B cell (primary cell): ENCODE results near the gene TNFRSF12A. TPM values are rescaled to one million over a fixed set of nuclear protein-coding genes. Genes with fewer than 3 reads are reported as not detected.

Source experiments
- ATAC-seq: fragments of 200-7000 bp; cut with Tn5 transposase; one replicate; pipeline ENCODE4 v1.10.0; 2021; ENCODE audit warnings: low read depth, mild to moderate bottlenecking, moderate number of reproducible peaks, moderate library complexity
- CTCF ChIA-PET: fragments of 350-600 bp; sonication (Branson Sonifier 250); formaldehyde crosslinking; loops from one replicate; lab custom pipeline; 2021; ENCODE audit warnings: antibody characterized with exemption, inconsistent platforms; lab: Charles Lee
- POLR2A ChIA-PET: fragments of 350-600 bp; sonication (Branson Sonifier 250); formaldehyde crosslinking; loops from one replicate; lab custom pipeline; 2021; ENCODE audit warnings: antibody characterized with exemption; lab: Charles Lee
- DNase-seq: peaks from one replicate; pipeline ENCODE4 v3.0.0; 2013
- H2AFZ ChIP-seq: 2 replicates; pipeline ENCODE4 v1.6.1; 2012; ENCODE audit warnings: mild to moderate bottlenecking, low read depth, low read length; ENCODE audit not compliant: insufficient read depth, poor library complexity, severe bottlenecking
- H3K27ac ChIP-seq, 2 donors: 1 replicate in 1 of 2; 2 replicates in 1 of 2; pipeline ENCODE4 v1.5.1; 2012 to 2013; ENCODE audit warnings: low read length in 2 of 2, mild to moderate bottlenecking in 2 of 2, moderate library complexity in 1 of 2
- H3K27me3 ChIP-seq, 4 experiments: fragments of 200-600 bp in 1 of 4; sonication (generic) in 1 of 4; replicated peaks in 1 of 4; 1 replicate in 2 of 4; 2 replicates in 2 of 4; pipeline versions ENCODE4 v1.6.1 to v1.7.0; 2013 to 2016; ENCODE audit warnings: low read length in 3 of 4, mild to moderate bottlenecking in 2 of 4, mixed read lengths in 1 of 4, moderate library complexity in 1 of 4; ENCODE audit not compliant: insufficient read depth in 4 of 4, control insufficient read depth in 3 of 4; ENCODE audit errors: control extremely low read depth in 1 of 4
- H3K36me3 ChIP-seq, 2 experiments: replicated peaks in 1 of 2; 1 replicate in 1 of 2; 2 replicates in 1 of 2; pipeline versions ENCODE4 v1.6.1 to v1.7.1; 2013; ENCODE audit warnings: low read length in 1 of 2; ENCODE audit not compliant: insufficient read depth in 2 of 2, control insufficient read depth in 1 of 2; ENCODE audit errors: control extremely low read depth in 1 of 2, extremely low read depth in 1 of 2
- H3K4me1 ChIP-seq, 2 donors: fragments of 200-600 bp in 1 of 2; sonication (generic) in 1 of 2; 1 replicate in 1 of 2; 2 replicates in 1 of 2; pipeline versions ENCODE4 v1.5.1 to v1.6.1; 2013 to 2017; ENCODE audit warnings: low read length in 2 of 2; ENCODE audit not compliant: control insufficient read depth in 2 of 2, insufficient read depth in 2 of 2
- H3K4me2 ChIP-seq: replicated peaks from 2 replicates; pipeline ENCODE3; 2012; ENCODE audit warnings: mild to moderate bottlenecking, low read depth, low read length; ENCODE audit not compliant: poor library complexity, severe bottlenecking
- H3K4me3 ChIP-seq, 5 experiments: fragments of 200-600 bp in 1 of 5; sonication (generic) in 1 of 5; 1 replicate in 3 of 5; 2 replicates in 2 of 5; pipeline versions ENCODE4 v1.5.1 to v1.7.0; 2011 to 2016; ENCODE audit warnings: low read length in 4 of 5, mild to moderate bottlenecking in 4 of 5, low read depth in 2 of 5, control low read depth in 1 of 5, moderate library complexity in 1 of 5; ENCODE audit not compliant: insufficient read depth in 1 of 5; ENCODE audit errors: control extremely low read depth in 1 of 5, extremely low read depth in 1 of 5
- H3K79me2 ChIP-seq: fragments of 200-600 bp; sonication (generic); one replicate; pipeline ENCODE4 v1.6.0; 2016; ENCODE audit warnings: low read length; ENCODE audit not compliant: control insufficient read depth, insufficient read depth
- H3K9ac ChIP-seq: fragments of 200-600 bp; sonication (generic); 2 replicates; pipeline ENCODE4 v1.6.1; 2017; ENCODE audit warnings: mild to moderate bottlenecking, low read length, moderate library complexity
- H3K9me3 ChIP-seq, 3 donors: one replicate each; pipeline versions ENCODE4 v1.6.1 to v1.7.1; 2013; ENCODE audit warnings: low read length in 2 of 3; ENCODE audit not compliant: control insufficient read depth in 2 of 3, insufficient read depth in 1 of 3; ENCODE audit errors: control extremely low read depth in 1 of 3
- H4K20me1 ChIP-seq: 2 replicates; pipeline ENCODE4 v1.6.0; 2012; ENCODE audit warnings: mild to moderate bottlenecking, low read length; ENCODE audit not compliant: insufficient read depth, control insufficient read depth, poor library complexity, severe bottlenecking
- H3K27ac Mint-ChIP-seq: one replicate; pipeline ENCODE4 v1.8.0; 2021; ENCODE audit warnings: mixed read lengths
- H3K27me3 Mint-ChIP-seq: one replicate; pipeline ENCODE4 v1.8.0; 2021; ENCODE audit warnings: mixed read lengths
- H3K4me1 Mint-ChIP-seq: one replicate; pipeline ENCODE4 v1.8.0; 2021; ENCODE audit warnings: mixed read lengths
- H3K4me3 Mint-ChIP-seq: one replicate; pipeline ENCODE4 v1.8.0; 2021; ENCODE audit warnings: mixed read lengths
- H3K9me3 Mint-ChIP-seq: one replicate; pipeline ENCODE4 v1.8.0; 2022; ENCODE audit warnings: mixed read lengths; ENCODE audit not compliant: insufficient read depth
- EZH2 ChIP-seq: IDR thresholded peaks from 2 replicates; pipeline ENCODE4 v1.6.1; 2012; ENCODE audit warnings: borderline replicate concordance, low read depth, mild to moderate bottlenecking, moderate library complexity, low read length; ENCODE audit not compliant: insufficient read depth, poor library complexity, severe bottlenecking
- WGBS: methylation state at CpG from one replicate; pipeline ENCODE4 v1.1.5; 2013; ENCODE audit warnings: missing lambda C conversion rate; ENCODE audit not compliant: insufficient coverage; 5-methylcytosine and 5-hydroxymethylcytosine counted together
- intact Hi-C: fragments of 100-400 bp; cut with micrococcal nuclease; formaldehyde crosslinking; loops from one replicate; pipeline ENCODE4 v1.10.0; 2022
- polyA plus RNA-seq: library from polyadenylated mRNA; depleted of rRNA; stranded (reverse); fragments of >200 nt; gene quantifications from 2 replicates; pipeline ENCODE4 v1.2.3, GENCODE V29; 2012
- total RNA-seq, 2 donors: library from RNA; stranded (reverse); fragments of 120-200 nt in 1 of 2; gene quantifications; 1 replicate in 1 of 2; 2 replicates in 1 of 2; pipeline versions ENCODE4 v1.2.3 to v1.2.4, GENCODE V29; 2013 to 2022
- TF ChIP-seq, protein P1 (sequence below): fragments of 200-600 bp; IDR thresholded peaks from one replicate; pipeline ENCODE4 v1.8.0; 2022; ENCODE audit warnings: antibody characterized with exemption, mild to moderate bottlenecking

The TNFRSF12A gene
- total and polyA plus RNA-seq, 2 donors (not counting 1 experiment from before 2014, with no cell fraction given) = 0.61 to 1.3 TPM

DNA sequence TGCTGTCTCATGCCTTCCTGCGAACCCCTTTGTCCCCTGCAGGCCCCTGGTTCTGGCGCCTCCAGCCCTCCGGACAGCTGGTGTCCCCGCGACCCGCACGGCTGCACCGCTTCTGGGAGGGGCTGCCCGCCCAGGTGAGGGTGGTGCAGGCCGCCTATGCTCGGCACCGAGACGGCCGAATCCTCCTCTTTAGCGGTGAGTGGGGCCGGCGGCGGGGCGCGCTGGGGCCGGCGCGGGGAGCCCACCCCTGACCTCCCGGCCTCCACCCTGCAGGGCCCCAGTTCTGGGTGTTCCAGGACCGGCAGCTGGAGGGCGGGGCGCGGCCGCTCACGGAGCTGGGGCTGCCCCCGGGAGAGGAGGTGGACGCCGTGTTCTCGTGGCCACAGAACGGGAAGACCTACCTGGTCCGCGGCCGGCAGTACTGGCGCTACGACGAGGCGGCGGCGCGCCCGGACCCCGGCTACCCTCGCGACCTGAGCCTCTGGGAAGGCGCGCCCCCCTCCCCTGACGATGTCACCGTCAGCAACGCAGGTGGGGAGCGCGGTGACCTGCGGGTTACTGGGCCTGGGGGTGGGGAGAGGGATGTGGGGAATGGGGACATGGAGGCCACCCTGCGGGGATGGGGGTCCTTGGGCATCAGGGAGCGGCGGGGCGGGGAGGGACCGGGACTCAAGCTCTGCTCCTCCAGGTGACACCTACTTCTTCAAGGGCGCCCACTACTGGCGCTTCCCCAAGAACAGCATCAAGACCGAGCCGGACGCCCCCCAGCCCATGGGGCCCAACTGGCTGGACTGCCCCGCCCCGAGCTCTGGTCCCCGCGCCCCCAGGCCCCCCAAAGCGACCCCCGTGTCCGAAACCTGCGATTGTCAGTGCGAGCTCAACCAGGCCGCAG lies 38.2 kb downstream of the TNFRSF12A start:
- H3K4me2 ChIP-seq = peak overlapping the region; percentile 99
- 8% methylated on average over 74 of the region's 77 CpGs for WGBS
- H3K9me3 ChIP-seq = no peaks in the 10 kb centered on the region
- Mint-ChIP-seq H3K4me3 (peak overlapping the region; percentile 87), H3K9me3 (no peaks in the 10 kb centered on the region), H3K27ac (peak overlapping the region; percentile 53), H3K4me1 (peaks cover 24% of the 10 kb centered on the region), H3K27me3 (no peaks in the 10 kb centered on the region)
- H2AFZ ChIP-seq = peak overlapping the region; percentile 98
- peaks cover 20 to 22% of the 10 kb centered on the region in 2 donors for H3K4me1 ChIP-seq
- no peaks in the 10 kb centered on the region for H4K20me1 ChIP-seq
- peaks cover 0 to 6% (median 0%) of the 10 kb centered on the region in 4 experiments for H3K27me3 ChIP-seq
- DNase-seq (peak; percentile 67), ATAC-seq (peak; percentile 25)
- ChIA-PET CTCF (interaction anchor here (0.7 to 6.5 kb wide), 23 partner anchors 10 to 399 kb away, joined by 3 to 140 read pairs (median 6); partner anchors contain the start of genes HCFC1R1, THOC6 and ZNF213), POLR2A (interaction anchor here (0.5 to 2.1 kb wide), 8 partner anchors 35 to 1123 kb away, joined by 3 to 13 read pairs (median 8); partner anchors contain the start of gene ZNF213)
- intact Hi-C loops = loop anchor here (1.0 to 2.0 kb wide), 6 partner anchors 18 to 108 kb away; partner anchors contain the start of gene THOC6
- TF ChIP-seq, protein P1, sequence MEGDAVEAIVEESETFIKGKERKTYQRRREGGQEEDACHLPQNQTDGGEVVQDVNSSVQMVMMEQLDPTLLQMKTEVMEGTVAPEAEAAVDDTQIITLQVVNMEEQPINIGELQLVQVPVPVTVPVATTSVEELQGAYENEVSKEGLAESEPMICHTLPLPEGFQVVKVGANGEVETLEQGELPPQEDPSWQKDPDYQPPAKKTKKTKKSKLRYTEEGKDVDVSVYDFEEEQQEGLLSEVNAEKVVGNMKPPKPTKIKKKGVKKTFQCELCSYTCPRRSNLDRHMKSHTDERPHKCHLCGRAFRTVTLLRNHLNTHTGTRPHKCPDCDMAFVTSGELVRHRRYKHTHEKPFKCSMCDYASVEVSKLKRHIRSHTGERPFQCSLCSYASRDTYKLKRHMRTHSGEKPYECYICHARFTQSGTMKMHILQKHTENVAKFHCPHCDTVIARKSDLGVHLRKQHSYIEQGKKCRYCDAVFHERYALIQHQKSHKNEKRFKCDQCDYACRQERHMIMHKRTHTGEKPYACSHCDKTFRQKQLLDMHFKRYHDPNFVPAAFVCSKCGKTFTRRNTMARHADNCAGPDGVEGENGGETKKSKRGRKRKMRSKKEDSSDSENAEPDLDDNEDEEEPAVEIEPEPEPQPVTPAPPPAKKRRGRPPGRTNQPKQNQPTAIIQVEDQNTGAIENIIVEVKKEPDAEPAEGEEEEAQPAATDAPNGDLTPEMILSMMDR = no peak
- TF ChIP-seq EZH2 = no peak
- peak overlapping the region; percentile 83 for H3K9ac ChIP-seq
- H3K4me3 ChIP-seq = peak overlapping the region in 4 of 5 experiments; percentile 75 to 93 (median 82)
- H3K27ac ChIP-seq = peak overlapping the region; percentile 38 to 74
- no peaks in the 10 kb centered on the region for H3K36me3 ChIP-seq
- no peaks in the 10 kb centered on the region for H3K79me2 ChIP-seq
